Endothelial cell (in vitro differentiated cells): ENCODE measurements around the gene PEX11B. TPM values are rescaled to one million over a fixed set of nuclear protein-coding genes. Genes with fewer than 3 reads are reported as not detected.

Experiments used
- DNase-seq: peaks from one replicate; pipeline ENCODE4 v3.0.0; 2021; ENCODE audit warnings: low spot score
- H3K27ac Mint-ChIP-seq: one replicate; pipeline ENCODE4 v1.8.0; 2021; ENCODE audit warnings: mixed read lengths, inconsistent platforms; ENCODE audit not compliant: unreplicated experiment
- H3K27me3 Mint-ChIP-seq: one replicate; pipeline ENCODE4 v1.8.0; 2021; ENCODE audit warnings: mild to moderate bottlenecking, moderate library complexity, mixed read lengths, inconsistent platforms; ENCODE audit not compliant: unreplicated experiment
- H3K36me3 Mint-ChIP-seq: one replicate; pipeline ENCODE4 v1.8.0; 2021; ENCODE audit warnings: mild to moderate bottlenecking, low read depth, mixed read lengths, inconsistent platforms; ENCODE audit not compliant: unreplicated experiment
- H3K4me1 Mint-ChIP-seq: one replicate; pipeline ENCODE4 v1.8.0; 2021; ENCODE audit warnings: mild to moderate bottlenecking, mixed read lengths, inconsistent platforms; ENCODE audit not compliant: unreplicated experiment
- H3K4me3 Mint-ChIP-seq: one replicate; pipeline ENCODE4 v1.8.0; 2021; ENCODE audit warnings: mild to moderate bottlenecking, mixed read lengths, inconsistent platforms; ENCODE audit not compliant: unreplicated experiment
- H3K9me3 Mint-ChIP-seq: one replicate; pipeline ENCODE4 v1.8.0; 2021; ENCODE audit warnings: mixed read lengths, inconsistent platforms; ENCODE audit not compliant: unreplicated experiment
- total RNA-seq: library from RNA; stranded (reverse); fragmentation: NEBNext Ultra II Directional; extraction: Animal tissue kit (Norgen Biotek cat#: 25700); gene quantifications from one replicate; pipeline ENCODE4 v1.2.1, GENCODE V29; 2021; ENCODE audit not compliant: unreplicated experiment
- TF ChIP-seq, protein P1 (sequence below): fragments of 200-600 bp; sonication (generic); IDR thresholded peaks from one replicate; pipeline ENCODE4 v1.5.0; 2021; ENCODE audit warnings: antibody characterized with exemption; ENCODE audit not compliant: unreplicated experiment

PEX11B gene
- total RNA-seq, 1 donor from 2014 or later, result 34.0 TPM

DNA sequence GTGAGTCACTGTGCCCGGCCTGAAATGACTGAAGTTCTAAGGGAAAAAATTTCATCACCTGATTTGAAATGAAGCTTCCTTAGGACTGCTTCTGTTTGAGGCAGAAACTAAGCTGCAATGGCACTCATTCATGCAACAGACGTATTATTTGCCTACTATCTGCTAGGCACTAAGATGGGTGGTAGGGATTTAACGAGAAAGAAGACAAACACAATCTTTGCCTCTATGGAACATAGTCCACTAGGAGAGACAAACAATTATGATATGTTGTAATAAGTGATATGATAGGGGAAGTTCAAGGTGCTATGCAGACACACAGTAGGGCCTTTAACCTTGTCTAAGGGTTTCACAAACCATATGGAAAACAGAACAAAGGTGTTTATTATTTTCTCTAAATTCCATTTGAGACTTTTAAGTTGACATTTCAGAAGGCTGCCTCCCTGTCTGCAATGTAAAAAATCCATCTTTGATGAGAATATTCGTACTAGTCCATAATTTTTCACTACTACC is 28.0 kb upstream of the PEX11B start:
- no peak overlapping the region for H3K4me3 Mint-ChIP-seq
- H3K36me3 Mint-ChIP-seq, result peaks cover 48% of the 10 kb centered on the region
- no peak overlapping the region for H3K27ac Mint-ChIP-seq
- DNase-seq, result no peak
- no peaks in the 10 kb centered on the region for H3K27me3 Mint-ChIP-seq
- TF ChIP-seq, protein P1, sequence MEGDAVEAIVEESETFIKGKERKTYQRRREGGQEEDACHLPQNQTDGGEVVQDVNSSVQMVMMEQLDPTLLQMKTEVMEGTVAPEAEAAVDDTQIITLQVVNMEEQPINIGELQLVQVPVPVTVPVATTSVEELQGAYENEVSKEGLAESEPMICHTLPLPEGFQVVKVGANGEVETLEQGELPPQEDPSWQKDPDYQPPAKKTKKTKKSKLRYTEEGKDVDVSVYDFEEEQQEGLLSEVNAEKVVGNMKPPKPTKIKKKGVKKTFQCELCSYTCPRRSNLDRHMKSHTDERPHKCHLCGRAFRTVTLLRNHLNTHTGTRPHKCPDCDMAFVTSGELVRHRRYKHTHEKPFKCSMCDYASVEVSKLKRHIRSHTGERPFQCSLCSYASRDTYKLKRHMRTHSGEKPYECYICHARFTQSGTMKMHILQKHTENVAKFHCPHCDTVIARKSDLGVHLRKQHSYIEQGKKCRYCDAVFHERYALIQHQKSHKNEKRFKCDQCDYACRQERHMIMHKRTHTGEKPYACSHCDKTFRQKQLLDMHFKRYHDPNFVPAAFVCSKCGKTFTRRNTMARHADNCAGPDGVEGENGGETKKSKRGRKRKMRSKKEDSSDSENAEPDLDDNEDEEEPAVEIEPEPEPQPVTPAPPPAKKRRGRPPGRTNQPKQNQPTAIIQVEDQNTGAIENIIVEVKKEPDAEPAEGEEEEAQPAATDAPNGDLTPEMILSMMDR, result no peak
- peaks cover 4% of the 10 kb centered on the region for H3K4me1 Mint-ChIP-seq
- no peaks in the 10 kb centered on the region for H3K9me3 Mint-ChIP-seq

DNA sequence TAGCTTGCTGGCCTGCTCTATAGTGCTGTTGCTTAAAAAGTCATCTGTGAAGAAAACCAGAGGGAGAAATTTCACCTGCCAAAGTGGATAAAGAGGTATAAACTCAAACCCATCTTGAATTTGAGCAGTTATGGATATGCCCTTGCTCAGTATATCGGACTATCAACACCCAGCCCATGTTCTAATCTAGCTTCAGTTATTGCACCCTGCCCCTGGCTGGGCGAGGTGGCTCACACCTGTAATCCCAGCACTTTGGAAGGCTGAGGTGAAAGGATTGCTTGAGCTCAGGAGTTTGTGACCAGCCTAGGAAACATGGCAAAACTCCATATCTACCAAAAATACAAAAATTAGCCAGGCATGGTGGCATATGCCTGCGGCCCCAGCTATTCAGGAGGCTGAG is 26.0 kb upstream of the PEX11B start:
- Mint-ChIP-seq H3K4me3 (peak overlapping the region; percentile 52), H3K4me1 (no peaks in the 10 kb centered on the region), H3K36me3 (peaks cover 46% of the 10 kb centered on the region), H3K27me3 (no peaks in the 10 kb centered on the region), H3K9me3 (no peaks in the 10 kb centered on the region), H3K27ac (no peak overlapping the region)
- no peak for DNase-seq
- TF ChIP-seq, protein P1, result no peak

DNA sequence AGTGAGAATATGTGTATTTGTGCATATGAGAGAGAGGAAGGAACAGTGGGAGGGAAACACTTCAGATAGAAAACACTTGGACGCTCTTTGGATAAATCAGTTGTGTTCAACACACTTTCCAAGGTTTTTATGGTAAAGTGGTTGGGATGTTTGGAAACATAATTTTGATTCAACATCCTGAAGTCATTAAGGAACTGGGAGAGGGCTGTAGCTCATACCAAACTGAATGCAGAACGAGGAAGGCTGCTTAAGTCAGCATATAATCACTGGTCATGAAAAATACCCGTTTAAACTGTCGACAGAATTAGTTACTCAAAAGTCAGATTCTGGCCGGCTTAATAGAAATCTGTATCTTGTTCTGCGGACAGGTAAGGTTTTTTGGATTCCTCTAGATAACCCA is 24.4 kb upstream of the PEX11B start:
- no peaks in the 10 kb centered on the region for H3K4me1 Mint-ChIP-seq
- TF ChIP-seq, protein P1, result no peak
- no peak overlapping the region for H3K27ac Mint-ChIP-seq
- H3K4me3 Mint-ChIP-seq, result peak overlapping the region; percentile 7
- DNase-seq, result no peak
- no peaks in the 10 kb centered on the region for H3K27me3 Mint-ChIP-seq
- H3K9me3 Mint-ChIP-seq, result no peaks in the 10 kb centered on the region
- H3K36me3 Mint-ChIP-seq, result peaks cover 40% of the 10 kb centered on the region

DNA sequence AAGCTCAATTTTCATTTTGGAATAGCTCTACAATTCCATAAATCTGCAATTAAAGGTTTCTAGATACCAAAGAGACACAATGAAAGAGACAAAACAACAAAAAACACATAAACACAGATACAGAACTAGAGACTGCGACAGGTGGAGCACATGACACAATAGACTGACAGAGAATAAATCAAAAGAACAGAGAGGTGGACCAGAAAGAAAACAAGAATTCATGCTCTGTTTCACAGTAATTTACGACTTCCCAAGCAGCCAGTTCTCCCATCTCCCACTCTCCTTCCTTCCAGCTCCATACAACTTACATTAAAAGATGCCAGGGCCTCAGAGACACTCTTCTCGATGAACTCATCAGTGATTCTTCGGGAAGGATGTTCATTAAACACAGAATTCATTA is 23.9 kb upstream of the PEX11B start:
- H3K4me1 Mint-ChIP-seq, result no peaks in the 10 kb centered on the region
- H3K27me3 Mint-ChIP-seq, result no peaks in the 10 kb centered on the region
- H3K4me3 Mint-ChIP-seq, result peak overlapping the region; percentile 7
- DNase-seq, result no peak
- peaks cover 38% of the 10 kb centered on the region for H3K36me3 Mint-ChIP-seq
- TF ChIP-seq, protein P1, result no peak
- H3K9me3 Mint-ChIP-seq, result no peaks in the 10 kb centered on the region
- no peak overlapping the region for H3K27ac Mint-ChIP-seq

DNA sequence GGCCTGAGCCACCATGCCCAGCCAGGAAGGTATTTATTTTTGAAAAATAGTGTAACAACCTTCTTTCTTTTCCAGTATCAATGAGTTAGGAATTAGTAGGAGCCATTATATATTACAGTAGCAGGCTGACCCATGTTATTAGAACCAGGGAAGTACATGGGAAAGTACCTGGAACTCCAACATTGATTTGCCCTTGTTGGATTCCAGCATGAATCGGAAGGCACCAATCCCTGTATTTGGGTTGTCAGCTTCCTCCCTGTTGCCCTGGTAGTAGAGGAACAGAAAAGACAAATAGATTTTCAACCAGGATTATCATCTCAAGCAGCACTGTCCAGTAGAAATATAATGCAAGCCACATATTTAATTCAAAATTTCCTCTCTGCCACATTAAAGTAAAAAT is 18.9 kb upstream of the PEX11B start:
- H3K9me3 Mint-ChIP-seq, result no peaks in the 10 kb centered on the region
- peak overlapping the region; percentile 34 for H3K4me3 Mint-ChIP-seq
- H3K4me1 Mint-ChIP-seq, result peaks cover 34% of the 10 kb centered on the region
- TF ChIP-seq, protein P1, result no peak
- no peaks in the 10 kb centered on the region for H3K27me3 Mint-ChIP-seq
- H3K36me3 Mint-ChIP-seq, result peaks cover 36% of the 10 kb centered on the region
- no peak overlapping the region for H3K27ac Mint-ChIP-seq
- no peak for DNase-seq
